ENCODE results near the gene TMPRSS3. TPM values are rescaled to one million over a fixed set of nuclear protein-coding genes. Genes with fewer than 3 reads are reported as not detected.

Gene TMPRSS3
- total and polyA plus RNA-seq, 7 donors = 0.16 to 1.3 (median 0.60) TPM; not detected in 4

DNA sequence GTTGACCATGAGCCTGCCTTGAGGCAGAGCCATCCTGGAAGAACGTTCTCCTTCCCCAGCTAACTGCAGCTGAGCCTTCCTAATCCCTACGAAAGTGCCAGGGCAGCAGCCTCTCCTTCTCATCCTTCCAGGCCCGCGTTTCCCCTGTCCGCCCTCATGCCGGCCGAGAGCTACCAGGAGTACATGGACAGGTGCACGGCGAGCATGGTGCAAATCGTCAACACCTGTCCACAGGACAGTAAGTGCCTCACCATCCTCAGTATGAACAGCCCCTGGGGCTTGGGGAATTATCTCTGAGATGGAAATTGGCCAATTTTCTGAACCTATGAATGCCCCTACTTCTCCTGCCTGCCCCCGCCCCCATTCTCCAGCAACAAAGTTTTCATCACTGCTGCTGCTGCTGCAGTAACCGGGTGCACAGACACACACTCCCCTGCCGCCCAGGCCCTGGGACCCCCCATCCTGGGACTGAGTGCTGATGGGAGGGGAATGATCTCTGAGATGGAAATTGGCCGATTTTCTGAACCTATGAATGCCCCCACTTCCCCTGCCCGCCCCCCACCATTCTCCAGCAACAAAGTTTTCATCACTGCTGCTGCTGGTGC lies 47.4 kb upstream of the TMPRSS3 start:
- H3K4me1 ChIP-seq = no peaks in the 10 kb centered on the region
- DNase-seq = no peak
- no peaks in the 10 kb centered on the region for H3K36me3 ChIP-seq
- 91% methylated on average over 15 of the region's 15 CpGs for WGBS, 2 donors
- intact Hi-C loops (cut with DNase I) = no loop called here
- H3K4me3 ChIP-seq = no peak overlapping the region
- TF ChIP-seq EP300 (IDR thresholded peaks at IDR 0.05) (no peak), POLR2AphosphoS5 (IDR thresholded peaks at IDR 0.05) (no peak), POLR2A (IDR thresholded peaks at IDR 0.05) (no peak)
- TF ChIP-seq, protein P1, sequence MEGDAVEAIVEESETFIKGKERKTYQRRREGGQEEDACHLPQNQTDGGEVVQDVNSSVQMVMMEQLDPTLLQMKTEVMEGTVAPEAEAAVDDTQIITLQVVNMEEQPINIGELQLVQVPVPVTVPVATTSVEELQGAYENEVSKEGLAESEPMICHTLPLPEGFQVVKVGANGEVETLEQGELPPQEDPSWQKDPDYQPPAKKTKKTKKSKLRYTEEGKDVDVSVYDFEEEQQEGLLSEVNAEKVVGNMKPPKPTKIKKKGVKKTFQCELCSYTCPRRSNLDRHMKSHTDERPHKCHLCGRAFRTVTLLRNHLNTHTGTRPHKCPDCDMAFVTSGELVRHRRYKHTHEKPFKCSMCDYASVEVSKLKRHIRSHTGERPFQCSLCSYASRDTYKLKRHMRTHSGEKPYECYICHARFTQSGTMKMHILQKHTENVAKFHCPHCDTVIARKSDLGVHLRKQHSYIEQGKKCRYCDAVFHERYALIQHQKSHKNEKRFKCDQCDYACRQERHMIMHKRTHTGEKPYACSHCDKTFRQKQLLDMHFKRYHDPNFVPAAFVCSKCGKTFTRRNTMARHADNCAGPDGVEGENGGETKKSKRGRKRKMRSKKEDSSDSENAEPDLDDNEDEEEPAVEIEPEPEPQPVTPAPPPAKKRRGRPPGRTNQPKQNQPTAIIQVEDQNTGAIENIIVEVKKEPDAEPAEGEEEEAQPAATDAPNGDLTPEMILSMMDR (IDR thresholded peaks at IDR 0.05) = no peak
- H3K27ac ChIP-seq = no peak overlapping the region
- H3K9me3 ChIP-seq = no peaks in the 10 kb centered on the region
- peaks cover 0 to 10% (median 0%) of the 10 kb centered on the region in 3 donors for H3K27me3 ChIP-seq

- H3K27me3 ChIP-seq = peaks cover 0 to 24% (median 9%) of the 10 kb centered on the region in 3 donors
- intact Hi-C loops (cut with DNase I) = no loop called here
- H3K4me3 ChIP-seq = no peak overlapping the region
- TF ChIP-seq EP300 (IDR thresholded peaks at IDR 0.05) = no peak
- no peak for TF ChIP-seq POLR2A (IDR thresholded peaks at IDR 0.05)
- TF ChIP-seq, protein P1 (IDR thresholded peaks at IDR 0.05) = no peak
- TF ChIP-seq POLR2AphosphoS5 (IDR thresholded peaks at IDR 0.05) = no peak
- DNase-seq = no peak
- 86% methylated on average over 6 of the region's 6 CpGs for WGBS, 2 donors
- H3K9me3 ChIP-seq = no peaks in the 10 kb centered on the region
- no peak overlapping the region for H3K27ac ChIP-seq
- no peaks in the 10 kb centered on the region for H3K4me1 ChIP-seq
- H3K36me3 ChIP-seq = no peaks in the 10 kb centered on the region
Measured at GRCh38 chr21:42441963-42442362, 46.1 kb upstream of the TMPRSS3 start.

GRCh38 chr21:42440187-42440792 lies 44.4 kb upstream of the TMPRSS3 start:
- DNase-seq = no peak
- peaks cover 0 to 23% (median 12%) of the 10 kb centered on the region in 3 donors for H3K27me3 ChIP-seq
- H3K4me3 ChIP-seq = no peak overlapping the region
- H3K9me3 ChIP-seq = no peaks in the 10 kb centered on the region
- H3K27ac ChIP-seq = no peak overlapping the region
- H3K36me3 ChIP-seq = no peaks in the 10 kb centered on the region
- whole genome bisulfite sequencing, 2 donors = 82 to 84% methylated on average over 12 of the region's 12 CpGs
- TF ChIP-seq POLR2AphosphoS5 (IDR thresholded peaks at IDR 0.05) (no peak), EP300 (IDR thresholded peaks at IDR 0.05) (no peak), POLR2A (IDR thresholded peaks at IDR 0.05) (no peak)
- TF ChIP-seq, protein P1 (IDR thresholded peaks at IDR 0.05) = no peak
- intact Hi-C loops (cut with DNase I) = no loop called here
- H3K4me1 ChIP-seq = no peaks in the 10 kb centered on the region

DNA sequence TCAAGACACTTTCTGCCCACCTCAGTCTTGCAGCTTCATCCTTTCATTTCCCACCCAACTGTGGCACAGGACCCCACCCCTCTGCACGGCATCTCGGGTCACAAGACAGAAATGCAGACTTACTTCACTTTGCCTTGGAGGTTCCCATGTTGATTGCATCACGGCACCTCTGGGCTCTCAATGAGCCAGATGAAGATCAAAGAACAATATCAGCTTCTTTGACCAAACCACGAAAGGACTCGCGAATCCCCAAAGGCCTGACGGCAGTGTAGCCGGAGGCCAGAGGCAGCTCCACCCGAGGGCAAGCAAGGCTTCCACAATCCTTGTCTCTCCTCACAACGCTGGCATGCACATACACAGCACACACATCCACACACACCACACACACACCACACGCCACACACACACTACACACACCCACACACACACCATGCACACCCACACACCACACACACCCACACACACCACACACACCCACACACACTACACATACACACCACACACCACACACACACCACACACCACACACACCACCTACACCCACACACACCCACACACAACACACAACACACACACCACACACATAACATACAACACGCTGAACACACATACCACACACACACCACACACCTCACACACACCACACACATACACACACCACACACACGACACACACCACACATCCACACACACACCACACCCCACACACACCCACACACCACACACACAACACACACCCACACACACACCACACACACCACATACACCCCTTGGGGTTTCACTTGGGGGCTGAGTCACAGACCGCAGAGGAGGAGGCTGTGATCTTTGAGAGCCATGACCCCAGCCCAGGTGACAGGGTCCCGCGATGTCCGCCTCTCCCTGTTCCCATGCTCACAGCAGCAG lies 43.7 kb upstream of the TMPRSS3 start:
- Histone ChIP-seq H3K27ac (no peak overlapping the region), H3K9me3 (no peaks in the 10 kb centered on the region), H3K27me3 (peaks cover 0 to 23% (median 12%) of the 10 kb centered on the region in 3 donors), H3K4me1 (no peaks in the 10 kb centered on the region), H3K36me3 (no peaks in the 10 kb centered on the region), H3K4me3 (no peak overlapping the region)
- no peak for DNase-seq
- intact Hi-C loops (cut with DNase I) = no loop called here
- WGBS, 2 donors = 73 to 77% methylated on average over 17 of the region's 17 CpGs
- no peak for TF ChIP-seq POLR2AphosphoS5 (IDR thresholded peaks at IDR 0.05)
